ENCODE results near the gene CHRNA9. TPM values are rescaled to one million over a fixed set of nuclear protein-coding genes. Genes with fewer than 3 reads are reported as not detected.

CHRNA9 gene
- total and polyA plus RNA-seq, 7 experiments from 2014 or later, result 0.30 to 1.1 (median 0.39) TPM; not detected in 3

GRCh38 chr4:40311811-40312346 lies 23.3 kb upstream of the CHRNA9 start:
- H3K4me1 Mint-ChIP-seq, result peaks cover 39 to 89% (median 83%) of the 10 kb centered on the region in 7 donors

GRCh38 chr4:40314951-40315350 lies 20.2 kb upstream of the CHRNA9 start:
- ChIA-PET POLR2A (interaction anchor here (1.5 to 16.3 kb wide), 5 partner anchors 60 to 124 kb away, joined by 4 to 229 read pairs (median 30); partner anchors contain the start of gene RHOH), CTCF (no interaction called here)
- no peak overlapping the region for H3K4me3 Mint-ChIP-seq
- Histone ChIP-seq H3K27me3 (ENCODE audit: control insufficient read depth in 2 of 2, insufficient read depth in 2 of 2, low read length in 2 of 2) (no peaks in the 10 kb centered on the region), H3K4me3 (ENCODE audit: low read length) (no peak overlapping the region), H3K4me1 (ENCODE audit: control insufficient read depth in 2 of 2, insufficient read depth in 2 of 2, low read length in 2 of 2) (peaks cover 7 to 38% of the 10 kb centered on the region in 2 donors), H3K27ac (ENCODE audit: low read depth, low read length) (no peak overlapping the region), H3K9me3 (ENCODE audit: control insufficient read depth in 2 of 3, low read length in 3 of 3) (no peaks in the 10 kb centered on the region), H3K36me3 (ENCODE audit: control insufficient read depth in 2 of 3, insufficient read depth in 3 of 3, low read length in 3 of 3) (no peaks in the 10 kb centered on the region)
- no peaks in the 10 kb centered on the region for H3K27me3 Mint-ChIP-seq
- intact Hi-C loops (cut with micrococcal nuclease), result loop anchor here in 1 of 2 donors (5.0 to 10.0 kb wide), 3 partner anchors 618 to 960 kb away; partner anchors contain the start of gene UBE2K
- no peaks in the 10 kb centered on the region for H3K9me3 Mint-ChIP-seq
- peaks cover 16 to 73% (median 66%) of the 10 kb centered on the region in 7 donors for H3K4me1 Mint-ChIP-seq
- ATAC-seq (no peak), DNase-seq (no peak)
- peak overlapping the region in 2 of 9 donors; percentile 36 to 99 for H3K27ac Mint-ChIP-seq
- no peaks in the 10 kb centered on the region for H3K36me3 Mint-ChIP-seq

More at GRCh38 chr4:40311811-40312346, 23.3 kb upstream of the CHRNA9 start:
- H3K27me3 ChIP-seq (ENCODE audit: control insufficient read depth in 2 of 2, insufficient read depth in 2 of 2, low read length in 2 of 2), result no peaks in the 10 kb centered on the region
- no peaks in the 10 kb centered on the region for H3K9me3 ChIP-seq (ENCODE audit: control insufficient read depth in 2 of 3, low read length in 3 of 3)
- Mint-ChIP-seq H3K4me3 (peak overlapping the region; percentile 31 to 82 (median 54)), H3K9me3 (no peaks in the 10 kb centered on the region), H3K27me3 (no peaks in the 10 kb centered on the region), H3K36me3 (no peaks in the 10 kb centered on the region), H3K27ac (peak overlapping the region; percentile 79 to 99 (median 96))
- no peak for ATAC-seq
- peaks cover 31 to 63% of the 10 kb centered on the region in 2 donors for H3K4me1 ChIP-seq (ENCODE audit: control insufficient read depth in 2 of 2, insufficient read depth in 2 of 2, low read length in 2 of 2)
- ChIA-PET CTCF (interaction anchor here (0.7 to 6.8 kb wide), 11 partner anchors 13 to 161 kb away, joined by 3 to 63 read pairs (median 5); partner anchors contain the start of gene RHOH), POLR2A (interaction anchor here (0.6 to 16.3 kb wide), 17 partner anchors 10 to 255 kb away, joined by 3 to 229 read pairs (median 23); partner anchors contain the start of genes N4BP2 and RHOH)
- intact Hi-C loops (cut with micrococcal nuclease), result loop anchor here in 1 of 2 donors (10.0 kb wide), 1 partner anchor 957 kb away; no protein-coding TSS in a partner anchor
- H3K27ac ChIP-seq (ENCODE audit: low read depth, low read length), result peak overlapping the region; percentile 69
- DNase-seq, result peak in 7 of 9 donors; percentile 32 to 63 (median 57)
- no peak overlapping the region for H3K4me3 ChIP-seq (ENCODE audit: low read length)
- H3K36me3 ChIP-seq (ENCODE audit: control insufficient read depth in 2 of 3, insufficient read depth in 3 of 3, low read length in 3 of 3), result no peaks in the 10 kb centered on the region

- Mint-ChIP-seq H3K36me3 (no peaks in the 10 kb centered on the region), H3K27me3 (no peaks in the 10 kb centered on the region), H3K4me1 (peaks cover 19 to 71% (median 61%) of the 10 kb centered on the region in 7 donors), H3K9me3 (no peaks in the 10 kb centered on the region), H3K27ac (peak overlapping the region; percentile 90 to 99 (median 99)), H3K4me3 (peak overlapping the region; percentile 79 to 93 (median 86))
- no peaks in the 10 kb centered on the region for H3K9me3 ChIP-seq (ENCODE audit: control insufficient read depth in 2 of 3, low read length in 3 of 3)
- ChIA-PET CTCF (interaction anchor here (0.7 to 2.4 kb wide), 25 partner anchors 9 to 338 kb away, joined by 3 to 27 read pairs (median 4); partner anchors contain the start of gene RHOH), POLR2A (interaction anchor here (0.6 to 16.3 kb wide), 18 partner anchors 9 to 1134 kb away, joined by 3 to 206 read pairs (median 7); partner anchors contain the start of genes RHOH and WDR19)
- intact Hi-C loops (cut with micrococcal nuclease), result loop anchor here (1.0 to 10.0 kb wide), 12 partner anchors 8 to 962 kb away; partner anchors contain the start of genes N4BP2 (in 1 of the 2), PDS5A (in 1 of the 2) and UBE2K (in 1 of the 2)
- peak overlapping the region; percentile 92 for H3K27ac ChIP-seq (ENCODE audit: low read depth, low read length)
- DNase-seq, result peak in 7 of 9 donors; percentile 24 to 91 (median 66)
- peaks cover 7 to 25% of the 10 kb centered on the region in 2 donors for H3K4me1 ChIP-seq (ENCODE audit: control insufficient read depth in 2 of 2, insufficient read depth in 2 of 2, low read length in 2 of 2)
- H3K4me3 ChIP-seq (ENCODE audit: low read length), result peak overlapping the region; percentile 75
- no peaks in the 10 kb centered on the region for H3K27me3 ChIP-seq (ENCODE audit: control insufficient read depth in 2 of 2, insufficient read depth in 2 of 2, low read length in 2 of 2)
- no peaks in the 10 kb centered on the region for H3K36me3 ChIP-seq (ENCODE audit: control insufficient read depth in 2 of 3, insufficient read depth in 3 of 3, low read length in 3 of 3)
- ATAC-seq, result peak; percentile 72
Observed at GRCh38 chr4:40316333-40316781, 18.8 kb upstream of the CHRNA9 start.

- DNase-seq (peak; percentile 39 to 83 (median 76)), ATAC-seq (peak; percentile 81)
- ChIA-PET CTCF (interaction anchor here (0.6 to 2.4 kb wide), 39 partner anchors 7 to 338 kb away, joined by 3 to 27 read pairs (median 4); partner anchors contain the start of gene RHOH), POLR2A (interaction anchor here (0.6 to 16.3 kb wide), 25 partner anchors 9 to 1135 kb away, joined by 3 to 206 read pairs (median 4); partner anchors contain the start of genes RHOH and WDR19)
- H3K9me3 Mint-ChIP-seq, result no peaks in the 10 kb centered on the region
- intact Hi-C loops (cut with micrococcal nuclease), result loop anchor here (1.0 to 10.0 kb wide), 14 partner anchors 8 to 962 kb away; partner anchors contain the start of genes N4BP2 (in 1 of the 2), PDS5A (in 1 of the 2) and UBE2K (in 1 of the 2)
- H3K4me1 Mint-ChIP-seq, result peaks cover 23 to 71% (median 61%) of the 10 kb centered on the region in 7 donors
- no peaks in the 10 kb centered on the region for H3K9me3 ChIP-seq (ENCODE audit: control insufficient read depth in 2 of 3, low read length in 3 of 3)
- peaks cover 7 to 19% of the 10 kb centered on the region in 2 donors for H3K4me1 ChIP-seq (ENCODE audit: control insufficient read depth in 2 of 2, insufficient read depth in 2 of 2, low read length in 2 of 2)
- H3K27ac ChIP-seq (ENCODE audit: low read depth, low read length), result peak overlapping the region; percentile 92
- H3K4me3 ChIP-seq (ENCODE audit: low read length), result peak overlapping the region; percentile 75
- no peaks in the 10 kb centered on the region for H3K36me3 Mint-ChIP-seq
- no peaks in the 10 kb centered on the region for H3K36me3 ChIP-seq (ENCODE audit: control insufficient read depth in 2 of 3, insufficient read depth in 3 of 3, low read length in 3 of 3)
- H3K27me3 Mint-ChIP-seq, result no peaks in the 10 kb centered on the region
- peak overlapping the region; percentile 90 to 99 (median 99) for H3K27ac Mint-ChIP-seq
- H3K4me3 Mint-ChIP-seq, result peak overlapping the region; percentile 79 to 93 (median 86)
- no peaks in the 10 kb centered on the region for H3K27me3 ChIP-seq (ENCODE audit: control insufficient read depth in 2 of 2, insufficient read depth in 2 of 2, low read length in 2 of 2)
Observed at GRCh38 chr4:40316782-40317635, 18.1 kb upstream of the CHRNA9 start.

GRCh38 chr4:40317916-40318658 lies 17.0 kb upstream of the CHRNA9 start:
- no peak overlapping the region for H3K27ac ChIP-seq (ENCODE audit: low read depth, low read length)
- DNase-seq (no peak), ATAC-seq (no peak)
- H3K4me1 ChIP-seq (ENCODE audit: control insufficient read depth in 2 of 2, insufficient read depth in 2 of 2, low read length in 2 of 2), result peaks cover 7 to 13% of the 10 kb centered on the region in 2 donors
- H3K4me3 Mint-ChIP-seq, result peak overlapping the region in 8 of 10 donors; percentile 18 to 85 (median 42)
- no peaks in the 10 kb centered on the region for H3K27me3 Mint-ChIP-seq
- H3K4me1 Mint-ChIP-seq, result peaks cover 25 to 69% (median 55%) of the 10 kb centered on the region in 7 donors
- peak overlapping the region; percentile 24 to 99 (median 89) for H3K27ac Mint-ChIP-seq
- H3K27me3 ChIP-seq (ENCODE audit: control insufficient read depth in 2 of 2, insufficient read depth in 2 of 2, low read length in 2 of 2), result no peaks in the 10 kb centered on the region
- no peaks in the 10 kb centered on the region for H3K9me3 ChIP-seq (ENCODE audit: control insufficient read depth in 2 of 3, low read length in 3 of 3)
- no peaks in the 10 kb centered on the region for H3K9me3 Mint-ChIP-seq
- H3K36me3 Mint-ChIP-seq, result no peaks in the 10 kb centered on the region
- CTCF ChIA-PET, result interaction anchor here (0.6 to 2.4 kb wide), 26 partner anchors 8 to 339 kb away, joined by 3 to 27 read pairs (median 5); partner anchors contain the start of gene RHOH
- no peak overlapping the region for H3K4me3 ChIP-seq (ENCODE audit: low read length)
- POLR2A ChIA-PET, result interaction anchor here (0.7 to 16.3 kb wide), 15 partner anchors 8 to 619 kb away, joined by 3 to 206 read pairs (median 7); partner anchors contain the start of gene RHOH
- no peaks in the 10 kb centered on the region for H3K36me3 ChIP-seq (ENCODE audit: control insufficient read depth in 2 of 3, insufficient read depth in 3 of 3, low read length in 3 of 3)
- intact Hi-C loops (cut with micrococcal nuclease), result loop anchor here (1.0 to 10.0 kb wide), 9 partner anchors 7 to 963 kb away; partner anchors contain the start of genes N4BP2 (in 1 of the 2), PDS5A (in 1 of the 2) and UBE2K (in 1 of the 2)
